Mucosa of rectum (tissue), 2 donors: Measurements from ENCODE around the gene FERD3L.

Source experiments
- H3K27ac ChIP-seq, 2 donors: one replicate each; pipeline ENCODE4 v1.7.0; 2013; ENCODE audit warnings: inconsistent platforms in 2 of 2, low read depth in 2 of 2, low read length in 2 of 2
- H3K27me3 ChIP-seq, 2 donors: one replicate each; pipeline ENCODE4 v1.7.0; 2013; ENCODE audit warnings: low read length in 2 of 2; ENCODE audit not compliant: control insufficient read depth in 2 of 2, insufficient read depth in 2 of 2
- H3K36me3 ChIP-seq, 2 donors: one replicate each; pipeline ENCODE4 v1.7.0; 2013; ENCODE audit warnings: low read length in 2 of 2; ENCODE audit not compliant: control insufficient read depth in 2 of 2, insufficient read depth in 2 of 2
- H3K4me1 ChIP-seq, 2 donors: one replicate each; pipeline ENCODE4 v1.7.0; 2013; ENCODE audit warnings: low read length in 2 of 2, mild to moderate bottlenecking in 1 of 2; ENCODE audit not compliant: control insufficient read depth in 2 of 2, insufficient read depth in 2 of 2
- H3K4me3 ChIP-seq, 2 donors: one replicate each; pipeline ENCODE4 v1.7.0; 2013; ENCODE audit warnings: low read length in 2 of 2
- H3K9ac ChIP-seq, 2 donors: one replicate each; pipeline ENCODE4 v1.7.0; 2013; ENCODE audit warnings: low read length in 2 of 2, low read depth in 1 of 2, mild to moderate bottlenecking in 1 of 2
- H3K9me3 ChIP-seq, 2 donors: one replicate each; pipeline ENCODE4 v1.7.0; 2013; ENCODE audit warnings: low read length in 2 of 2; ENCODE audit not compliant: control insufficient read depth in 2 of 2
- donor health status: healthy.
- donor health status: Normal muscosa, but diverticular disease.

Gene FERD3L

DNA sequence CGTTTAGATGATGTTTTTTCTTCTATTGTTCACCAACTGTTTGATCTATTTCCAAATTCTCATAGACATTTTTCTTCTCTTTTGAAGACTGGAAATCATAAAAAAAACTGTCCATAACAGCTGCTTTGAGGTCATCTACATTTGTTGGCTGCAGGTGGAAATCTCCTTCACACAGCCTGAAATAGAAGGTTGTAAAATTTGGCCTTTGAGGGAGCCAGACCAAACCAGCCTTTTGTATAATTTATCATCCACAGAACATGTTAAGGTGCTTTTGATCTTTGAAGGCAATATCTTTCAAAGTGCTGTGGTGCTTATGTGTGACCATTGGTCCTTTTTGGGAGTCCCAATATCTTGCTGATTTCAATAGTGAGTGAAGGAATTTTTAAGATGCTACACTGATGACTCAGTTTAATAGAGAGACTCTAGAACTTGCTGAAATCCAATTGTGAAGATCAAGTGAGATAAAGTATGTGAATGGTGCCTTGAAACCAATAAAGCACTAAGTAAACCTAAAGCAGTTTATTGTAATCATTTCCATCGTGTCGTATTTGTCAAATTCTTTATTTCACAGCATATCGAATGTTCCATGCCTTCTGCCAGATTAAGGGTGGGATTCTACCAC, 5.4 kb downstream of the FERD3L start:
- Histone ChIP-seq H3K9me3 (no peaks in the 10 kb centered on the region), H3K27me3 (peaks cover 3 to 4% of the 10 kb centered on the region in 2 donors), H3K9ac (no peak overlapping the region), H3K27ac (no peak overlapping the region), H3K4me1 (no peaks in the 10 kb centered on the region), H3K36me3 (no peaks in the 10 kb centered on the region), H3K4me3 (no peak overlapping the region)

DNA sequence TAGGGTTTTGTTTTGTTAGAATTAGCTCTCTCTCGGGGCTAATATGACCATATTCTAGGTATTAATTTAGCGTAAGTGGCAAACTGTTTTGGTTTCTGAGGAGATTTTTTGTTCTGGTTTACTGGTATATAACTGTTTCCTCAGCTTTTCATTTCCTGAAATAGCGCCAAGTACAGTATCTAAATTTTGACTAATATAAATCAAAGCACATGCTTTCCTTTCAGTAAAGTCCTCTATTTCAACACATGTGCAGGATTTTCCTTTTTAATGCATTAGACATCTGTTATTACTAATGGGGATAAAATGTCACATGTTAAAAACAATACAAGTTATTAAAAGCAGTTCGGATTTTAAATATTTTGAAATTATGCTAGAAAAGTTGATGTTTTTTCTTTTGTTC, 11.3 kb downstream of the FERD3L start:
- no peak overlapping the region for H3K9ac ChIP-seq

DNA sequence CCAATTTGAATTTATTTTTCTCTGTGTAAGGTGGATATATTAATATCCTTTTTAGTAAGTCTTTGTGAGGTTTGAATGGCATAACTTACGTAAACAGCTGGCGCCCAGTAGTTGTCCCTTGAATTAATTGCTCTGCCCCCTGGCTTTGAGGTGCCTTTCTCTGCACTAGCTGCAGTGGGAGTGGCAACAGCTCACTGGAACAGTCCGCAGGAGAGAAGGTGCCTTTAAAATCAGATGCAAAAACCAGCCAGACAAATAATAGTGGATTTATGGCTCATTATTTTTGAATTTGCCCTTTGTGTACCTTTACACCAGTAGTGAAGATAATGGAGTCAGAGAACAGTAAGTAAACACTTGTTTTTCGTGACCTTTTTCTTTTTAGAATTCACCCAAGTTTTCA, 11.8 kb downstream of the FERD3L start:
- Histone ChIP-seq H3K27me3 (no peaks in the 10 kb centered on the region), H3K4me1 (no peaks in the 10 kb centered on the region), H3K4me3 (no peak overlapping the region), H3K9ac (no peak overlapping the region), H3K27ac (no peak overlapping the region), H3K36me3 (no peaks in the 10 kb centered on the region), H3K9me3 (no peaks in the 10 kb centered on the region)

More for the DNA sequence above, 11.3 kb downstream of the FERD3L start:
- Histone ChIP-seq H3K27me3 (no peaks in the 10 kb centered on the region), H3K36me3 (no peaks in the 10 kb centered on the region), H3K9me3 (no peaks in the 10 kb centered on the region), H3K4me3 (no peak overlapping the region), H3K27ac (no peak overlapping the region), H3K4me1 (no peaks in the 10 kb centered on the region)

DNA sequence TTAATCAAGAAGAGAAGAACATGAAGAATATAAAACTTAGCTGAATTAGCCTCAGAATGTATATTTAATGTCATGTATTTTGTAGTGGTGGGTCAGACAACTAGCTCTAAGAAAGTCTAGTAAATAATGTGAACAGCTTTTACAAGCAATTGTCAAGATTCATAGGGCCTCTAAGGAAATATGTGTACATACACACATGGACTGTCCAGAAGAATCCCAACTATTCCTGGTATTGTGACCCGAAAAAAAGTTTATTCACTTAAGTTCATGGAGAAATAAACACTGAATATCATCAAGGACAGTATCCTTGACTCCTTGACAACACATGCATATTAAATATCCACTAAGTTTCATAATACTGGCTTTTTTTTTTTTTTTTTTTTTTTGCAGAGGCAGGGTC, 16.4 kb downstream of the FERD3L start:
- no peak overlapping the region for H3K9ac ChIP-seq
- H3K4me1 ChIP-seq, result no peaks in the 10 kb centered on the region
- H3K4me3 ChIP-seq, result no peak overlapping the region
- H3K36me3 ChIP-seq, result no peaks in the 10 kb centered on the region
- no peaks in the 10 kb centered on the region for H3K27me3 ChIP-seq
- no peaks in the 10 kb centered on the region for H3K9me3 ChIP-seq
- H3K27ac ChIP-seq, result no peak overlapping the region

DNA sequence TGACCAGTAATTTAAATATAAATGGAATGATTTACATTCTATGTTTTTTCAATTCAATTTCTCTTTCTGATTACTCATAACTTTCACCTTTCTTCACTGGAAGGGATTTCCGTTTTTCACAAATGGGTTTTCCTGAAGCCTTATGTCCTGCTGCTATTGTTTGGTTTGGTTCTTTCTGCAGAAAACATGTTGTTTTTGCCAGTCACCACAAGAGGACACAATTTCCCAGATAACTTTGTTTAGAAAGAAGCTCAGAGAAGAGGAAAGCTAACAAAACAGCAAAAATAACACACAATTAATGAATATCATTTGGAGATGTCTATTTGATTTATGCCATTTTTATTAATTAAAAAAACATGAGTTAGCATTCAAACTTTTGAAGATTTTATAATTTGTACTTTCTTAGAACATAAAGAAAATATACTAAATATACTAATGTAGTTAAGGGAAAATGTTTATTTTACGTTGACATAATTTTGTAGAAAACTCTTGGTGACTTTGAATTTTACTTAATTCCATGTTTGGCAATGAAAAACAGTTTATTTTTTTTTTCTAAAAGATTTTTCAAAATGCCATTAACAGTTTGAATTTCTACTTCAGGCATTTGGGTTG, 23.1 kb downstream of the FERD3L start:
- H3K4me3 ChIP-seq, result no peak overlapping the region
- no peaks in the 10 kb centered on the region for H3K9me3 ChIP-seq
- H3K36me3 ChIP-seq, result no peaks in the 10 kb centered on the region
- H3K27me3 ChIP-seq, result peaks cover 15 to 21% of the 10 kb centered on the region in 2 donors
- H3K9ac ChIP-seq, result no peak overlapping the region
- H3K4me1 ChIP-seq, result no peaks in the 10 kb centered on the region
- no peak overlapping the region for H3K27ac ChIP-seq

DNA sequence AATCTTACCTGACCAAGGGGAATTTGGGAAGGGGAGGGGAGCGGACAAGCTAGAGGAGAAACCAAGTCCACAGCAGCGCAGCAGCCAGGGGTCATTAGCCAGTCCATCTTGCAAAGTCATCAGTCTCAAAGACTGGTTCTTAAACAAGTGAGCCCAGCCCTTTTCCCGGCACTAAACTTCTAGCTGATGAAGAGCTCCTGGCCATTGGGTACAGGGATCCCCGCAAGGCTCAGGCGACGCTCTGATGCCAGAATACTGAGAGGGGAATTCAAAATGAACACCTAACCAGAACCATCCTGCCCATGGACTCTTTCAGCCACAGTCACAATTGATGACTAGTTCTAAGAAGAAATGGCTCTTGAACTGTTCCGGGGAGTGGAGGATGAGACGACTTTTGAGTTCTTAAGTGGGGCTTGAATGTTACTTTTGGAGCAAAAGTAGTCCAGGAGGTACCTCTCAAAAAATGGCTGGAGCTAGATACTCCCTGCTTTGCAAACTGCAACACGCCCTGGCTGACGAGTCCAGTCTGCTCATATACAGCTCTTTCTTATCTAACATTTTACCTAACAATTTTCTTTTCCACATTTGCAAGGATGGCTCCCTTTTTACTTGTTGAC, 25.2 kb downstream of the FERD3L start:
- Histone ChIP-seq H3K4me1 (no peaks in the 10 kb centered on the region), H3K9ac (no peak overlapping the region), H3K27ac (no peak overlapping the region), H3K9me3 (no peaks in the 10 kb centered on the region), H3K27me3 (peaks cover 22 to 27% of the 10 kb centered on the region in 2 donors), H3K4me3 (no peak overlapping the region), H3K36me3 (no peaks in the 10 kb centered on the region)

DNA sequence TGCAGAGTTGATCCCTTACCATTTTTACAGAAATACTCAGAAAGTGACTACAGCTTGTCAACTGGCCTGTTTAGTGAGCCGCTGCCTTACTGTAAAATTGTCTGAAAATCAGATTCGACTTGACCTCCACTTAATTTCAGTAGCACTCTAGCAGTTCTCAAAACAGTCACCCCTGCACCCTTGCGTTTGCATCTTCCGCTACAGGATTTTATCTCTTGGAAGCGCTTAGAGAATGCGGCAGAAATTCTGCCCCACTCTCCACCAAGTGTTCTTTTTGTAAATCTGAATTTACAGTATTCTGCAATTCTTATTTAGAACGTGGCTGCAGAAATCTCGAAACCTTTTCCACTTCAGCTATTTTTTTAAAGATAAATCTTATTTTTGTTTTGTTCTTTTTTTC, 25.8 kb downstream of the FERD3L start:
- Histone ChIP-seq H3K36me3 (no peaks in the 10 kb centered on the region), H3K9ac (no peak overlapping the region), H3K4me1 (no peaks in the 10 kb centered on the region), H3K9me3 (no peaks in the 10 kb centered on the region), H3K4me3 (no peak overlapping the region), H3K27me3 (peaks cover 23 to 27% of the 10 kb centered on the region in 2 donors), H3K27ac (no peak overlapping the region)

DNA sequence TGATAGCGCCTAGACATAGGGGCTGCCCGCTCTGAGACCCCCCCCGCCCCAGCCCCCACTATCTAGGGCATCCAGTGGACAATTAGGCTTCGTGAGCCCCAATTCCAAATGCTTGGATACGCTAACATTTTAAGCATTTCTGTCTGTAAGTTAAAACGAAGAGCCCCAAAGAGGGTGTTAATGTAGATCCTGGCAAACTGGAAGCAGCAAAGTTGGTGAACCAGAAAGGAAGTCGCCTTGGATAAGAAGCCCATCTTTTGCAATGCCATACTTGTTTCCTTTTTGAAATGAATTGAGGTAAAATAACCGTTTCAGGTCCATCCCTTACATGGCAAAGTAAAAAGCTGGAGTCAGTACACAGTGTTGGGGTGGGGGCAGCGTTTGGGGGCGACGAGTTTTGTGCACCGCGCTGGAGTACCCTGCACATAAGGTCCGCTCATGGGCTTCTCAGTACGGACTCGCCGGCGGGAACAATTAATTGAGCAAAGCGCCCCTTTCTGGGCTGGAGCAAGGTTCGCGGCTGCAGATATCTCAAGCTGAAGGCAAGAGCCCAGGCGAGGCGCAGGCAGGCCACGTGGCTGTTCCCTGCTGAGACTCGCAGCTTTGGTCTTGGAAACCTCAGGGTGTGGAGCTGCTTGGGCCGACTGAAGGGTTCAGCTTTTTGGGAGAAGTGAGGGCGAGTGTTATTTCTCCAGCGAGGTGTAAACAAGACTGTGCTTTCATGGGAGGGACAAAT, 26.4 kb downstream of the FERD3L start:
- H3K27me3 ChIP-seq, result peaks cover 23 to 27% of the 10 kb centered on the region in 2 donors
- no peaks in the 10 kb centered on the region for H3K36me3 ChIP-seq
- H3K9me3 ChIP-seq, result no peaks in the 10 kb centered on the region
- no peak overlapping the region for H3K9ac ChIP-seq
- no peak overlapping the region for H3K27ac ChIP-seq
- H3K4me1 ChIP-seq, result no peaks in the 10 kb centered on the region
- H3K4me3 ChIP-seq, result no peak overlapping the region

DNA sequence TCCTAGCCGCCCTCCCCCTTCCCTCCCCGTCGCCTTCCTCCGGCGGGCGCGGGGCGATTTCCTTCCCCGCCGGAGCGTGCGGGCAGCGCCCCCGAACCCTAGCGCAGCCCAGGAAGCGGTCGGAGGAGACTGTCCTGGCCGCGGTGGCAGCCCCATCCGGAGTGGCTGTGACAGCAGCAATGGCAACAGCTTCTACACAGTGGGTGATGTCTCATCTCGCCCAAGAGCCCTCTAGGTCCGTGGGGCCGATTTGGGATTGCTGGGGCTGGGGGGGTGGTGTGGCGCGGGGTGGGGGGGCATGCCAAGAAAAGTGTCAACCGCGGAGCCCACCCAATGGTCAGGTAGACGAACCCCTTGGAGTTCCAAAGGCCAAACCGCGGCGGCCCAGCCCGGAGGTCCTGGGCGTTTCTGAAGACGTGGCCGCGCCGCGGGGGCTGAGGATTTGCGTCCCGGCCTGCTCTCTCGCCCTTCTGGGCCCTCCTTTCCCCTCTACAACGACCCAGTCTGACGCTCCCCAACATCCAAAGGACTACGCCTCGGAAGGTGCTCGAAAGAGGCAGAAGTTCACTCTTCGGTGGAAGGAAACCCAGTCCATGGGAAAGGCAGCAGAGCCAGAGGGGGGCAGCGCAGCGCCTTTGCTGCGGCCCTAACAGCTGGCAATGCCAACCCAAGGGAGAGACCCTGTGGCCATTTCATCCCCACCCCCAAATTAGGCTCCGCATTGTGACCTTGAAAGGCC, 27.2 kb downstream of the FERD3L start:
- Histone ChIP-seq H3K27ac (no peak overlapping the region), H3K4me1 (no peaks in the 10 kb centered on the region), H3K9me3 (no peaks in the 10 kb centered on the region), H3K4me3 (peak overlapping the region in 1 of 2 donors; percentile 44), H3K36me3 (no peaks in the 10 kb centered on the region), H3K27me3 (peaks cover 23 to 27% of the 10 kb centered on the region in 2 donors), H3K9ac (no peak overlapping the region)
